Nephron progenitor cell (in vitro differentiated cells): ENCODE results near the gene LGALS7B.
A peak's percentile ranks its signal among the peaks of the same experiment; 100 is the strongest.
"Not testable (repeated sequence)": the region's sequence is repeated elsewhere in the genome, so short reads cannot be mapped to it uniquely, and the experiment has no call there.

ENCODE experiments used
- DNase-seq: peaks from one replicate; pipeline ENCODE4 v3.0.0; 2021
- H3K27ac Mint-ChIP-seq: 2 replicates; pipeline ENCODE4 v1.8.0; 2021; ENCODE audit warnings: mild to moderate bottlenecking, moderate library complexity, mixed read lengths
- H3K27me3 Mint-ChIP-seq: 2 replicates; pipeline ENCODE4 v1.8.0; 2021; ENCODE audit warnings: mild to moderate bottlenecking, low read depth, mixed read lengths; ENCODE audit not compliant: poor library complexity
- H3K36me3 Mint-ChIP-seq: 2 replicates; pipeline ENCODE4 v1.8.0; 2021; ENCODE audit warnings: low read depth, mixed read lengths
- H3K4me1 Mint-ChIP-seq: 2 replicates; pipeline ENCODE4 v1.8.0; 2021; ENCODE audit warnings: mixed read lengths
- H3K4me3 Mint-ChIP-seq: 2 replicates; pipeline ENCODE4 v1.8.0; 2021; ENCODE audit warnings: mild to moderate bottlenecking, moderate library complexity, mixed read lengths
- H3K9me3 Mint-ChIP-seq: 2 replicates; pipeline ENCODE4 v1.8.0; 2021; ENCODE audit warnings: mild to moderate bottlenecking, moderate library complexity, mixed read lengths
- CTCF ChIP-seq: fragments of 200-600 bp; sonication (generic); IDR thresholded peaks from 2 replicates; pipeline ENCODE4 v1.5.0; 2021; ENCODE audit warnings: antibody characterized with exemption

Gene LGALS7B

GRCh38 chr19:38806371-38806770 lies 17.4 kb downstream of the LGALS7B start:
- peaks cover 3% of the 10 kb centered on the region for H3K27me3 Mint-ChIP-seq

GRCh38 chr19:38807374-38808098 lies 18.5 kb downstream of the LGALS7B start:
- Mint-ChIP-seq H3K27ac (peak overlapping the region; percentile 52), H3K4me1 (peaks cover 16% of the 10 kb centered on the region)
- H3K4me3 Mint-ChIP-seq, H3K27me3 Mint-ChIP-seq, H3K36me3 Mint-ChIP-seq, H3K9me3 Mint-ChIP-seq, DNase-seq: not testable (repeated sequence)

More at GRCh38 chr19:38806371-38806770, 17.4 kb downstream of the LGALS7B start:
- TF ChIP-seq CTCF, result no peak
- Mint-ChIP-seq H3K4me3 (no peak overlapping the region), H3K9me3 (peaks cover 4% of the 10 kb centered on the region), H3K27ac (no peak overlapping the region), H3K36me3 (peaks cover 5% of the 10 kb centered on the region), H3K4me1 (peaks cover 10% of the 10 kb centered on the region)
- no peak for DNase-seq

GRCh38 chr19:38808741-38809140 lies 19.7 kb downstream of the LGALS7B start:
- Mint-ChIP-seq H3K4me3 (no peak overlapping the region), H3K36me3 (peaks cover 5% of the 10 kb centered on the region)

GRCh38 chr19:38809592-38810252 lies 20.7 kb downstream of the LGALS7B start:
- no peak overlapping the region for H3K27ac Mint-ChIP-seq

More at GRCh38 chr19:38808741-38809140, 19.7 kb downstream of the LGALS7B start:
- peaks cover 4% of the 10 kb centered on the region for H3K9me3 Mint-ChIP-seq
- no peak overlapping the region for H3K27ac Mint-ChIP-seq
- DNase-seq, result no peak
- peaks cover 18% of the 10 kb centered on the region for H3K4me1 Mint-ChIP-seq
- peaks cover 3% of the 10 kb centered on the region for H3K27me3 Mint-ChIP-seq
- no peak for TF ChIP-seq CTCF

GRCh38 chr19:38812009-38812840 lies 23.2 kb downstream of the LGALS7B start:
- Mint-ChIP-seq H3K4me1 (peaks cover 15% of the 10 kb centered on the region), H3K9me3 (peaks cover 4% of the 10 kb centered on the region), H3K27me3 (peaks cover 3% of the 10 kb centered on the region), H3K27ac (peak overlapping the region; percentile 92), H3K4me3 (peak overlapping the region; percentile 4), H3K36me3 (peaks cover 19% of the 10 kb centered on the region)
- no peak for DNase-seq
- no peak for TF ChIP-seq CTCF

More at GRCh38 chr19:38809592-38810252, 20.7 kb downstream of the LGALS7B start:
- peaks cover 4% of the 10 kb centered on the region for H3K9me3 Mint-ChIP-seq
- peaks cover 3% of the 10 kb centered on the region for H3K27me3 Mint-ChIP-seq
- H3K36me3 Mint-ChIP-seq, result peaks cover 5% of the 10 kb centered on the region
- H3K4me3 Mint-ChIP-seq, result no peak overlapping the region
- TF ChIP-seq CTCF, result no peak
- no peak for DNase-seq
- H3K4me1 Mint-ChIP-seq, result peaks cover 18% of the 10 kb centered on the region

- Mint-ChIP-seq H3K9me3 (peaks cover 4% of the 10 kb centered on the region), H3K36me3 (peaks cover 21% of the 10 kb centered on the region), H3K27me3 (peaks cover 3% of the 10 kb centered on the region), H3K4me3 (peak within 1 kb of the TSS; percentile 4), H3K4me1 (peaks cover 8% of the 10 kb centered on the region), H3K27ac (peak within 1 kb of the TSS; percentile 92)
- no peak for TF ChIP-seq CTCF
- no peak for DNase-seq
Measured at GRCh38 chr19:38812841-38813320, 23.9 kb downstream of the LGALS7B start, which contains the start of gene LGALS4. LGALS4 (minus strand) TSS chr19:38812945; CDS start chr19:38812886, 59 bp downstream.
